Calu3 (cell line): ENCODE measurements around the gene RBM38. TPM values are rescaled to one million over a fixed set of nuclear protein-coding genes. Genes with fewer than 3 reads are reported as not detected.

ENCODE experiments used
- BruUV-seq: library from RNA; stranded (reverse); fragments of 400-500 nt; replicated peaks from 2 replicates; lab custom pipeline; 2021; lab: Mats Ljungman, UMichigan
- CTCF ChIA-PET: fragments of 300-600 bp; sonication (Branson Sonifier 250); formaldehyde crosslinking; loops from one replicate; lab custom pipeline; 2022; ENCODE audit warnings: antibody characterized with exemption; lab: Charles Lee
- DNase-seq: peaks from one replicate; pipeline ENCODE4 v3.0.0; 2022
- H3K27ac Mint-ChIP-seq: one replicate; pipeline ENCODE4 v1.8.0; 2022; ENCODE audit warnings: mixed read lengths; ENCODE audit not compliant: unreplicated experiment
- H3K27me3 Mint-ChIP-seq: one replicate; pipeline ENCODE4 v1.8.0; 2022; ENCODE audit warnings: mixed read lengths; ENCODE audit not compliant: unreplicated experiment
- H3K36me3 Mint-ChIP-seq: one replicate; pipeline ENCODE4 v1.8.0; 2022; ENCODE audit warnings: mild to moderate bottlenecking, moderate library complexity, mixed read lengths; ENCODE audit not compliant: insufficient read depth, unreplicated experiment
- H3K4me1 Mint-ChIP-seq: one replicate; pipeline ENCODE4 v1.8.0; 2022; ENCODE audit warnings: mild to moderate bottlenecking, low read depth, mixed read lengths; ENCODE audit not compliant: unreplicated experiment
- H3K4me3 Mint-ChIP-seq: one replicate; pipeline ENCODE4 v1.8.0; 2022; ENCODE audit warnings: mild to moderate bottlenecking, low read depth, moderate library complexity, mixed read lengths; ENCODE audit not compliant: unreplicated experiment
- H3K9me3 Mint-ChIP-seq: one replicate; pipeline ENCODE4 v1.8.0; 2022; ENCODE audit warnings: low read depth, mixed read lengths; ENCODE audit not compliant: unreplicated experiment
- intact Hi-C: fragments of 100-400 bp; cut with micrococcal nuclease; formaldehyde crosslinking; loops from one replicate; pipeline ENCODE4 v1.10.0; 2022; ENCODE audit not compliant: unreplicated experiment
- total RNA-seq: library from RNA; stranded (reverse); gene quantifications from 2 replicates; pipeline ENCODE4 v1.2.3, GENCODE V29; 2022
- TF ChIP-seq, protein P1 (sequence below): fragments of 200-600 bp; IDR thresholded peaks from one replicate; pipeline ENCODE4 v1.8.0; 2022; ENCODE audit warnings: antibody characterized with exemption; ENCODE audit not compliant: unreplicated experiment

The RBM38 gene
- total RNA-seq, 1 experiment from 2014 or later, result 29.5 TPM

DNA sequence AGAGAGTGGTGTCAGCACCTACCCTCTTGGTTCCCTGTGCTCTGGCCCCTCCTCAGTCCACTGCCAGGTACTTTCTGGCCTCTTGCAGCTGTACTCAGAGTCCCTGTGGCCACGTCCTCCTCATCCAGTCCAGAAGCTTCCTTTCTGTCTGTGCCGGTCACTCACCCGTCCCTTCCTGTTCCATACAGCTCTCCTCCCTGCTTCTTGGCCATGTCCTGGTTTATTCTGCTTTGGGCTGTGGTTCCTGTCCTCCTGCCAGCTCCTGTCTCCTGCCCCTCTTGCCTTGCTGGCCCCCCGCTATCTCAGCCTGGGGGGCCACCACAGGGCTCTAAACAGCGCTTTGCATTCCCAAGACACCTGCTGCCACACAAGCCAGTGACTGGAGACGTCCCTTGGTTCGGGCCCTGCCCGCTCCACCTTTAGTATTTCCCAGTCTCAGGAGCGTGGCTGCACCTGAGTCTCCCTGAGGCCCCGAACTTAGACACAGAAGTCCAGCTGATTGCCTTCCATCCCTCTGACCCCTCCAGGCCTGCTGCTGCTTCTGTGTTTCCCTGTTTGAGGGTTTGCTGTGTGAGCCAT lies 15.5 kb upstream of the RBM38 start:
- no peaks in the 10 kb centered on the region for H3K9me3 Mint-ChIP-seq
- CTCF ChIA-PET, result no interaction called here
- no peak overlapping the region for H3K4me3 Mint-ChIP-seq
- intact Hi-C loops, result no loop called here
- H3K4me1 Mint-ChIP-seq, result no peaks in the 10 kb centered on the region
- no peaks in the 10 kb centered on the region for H3K27me3 Mint-ChIP-seq
- TF ChIP-seq, protein P1, sequence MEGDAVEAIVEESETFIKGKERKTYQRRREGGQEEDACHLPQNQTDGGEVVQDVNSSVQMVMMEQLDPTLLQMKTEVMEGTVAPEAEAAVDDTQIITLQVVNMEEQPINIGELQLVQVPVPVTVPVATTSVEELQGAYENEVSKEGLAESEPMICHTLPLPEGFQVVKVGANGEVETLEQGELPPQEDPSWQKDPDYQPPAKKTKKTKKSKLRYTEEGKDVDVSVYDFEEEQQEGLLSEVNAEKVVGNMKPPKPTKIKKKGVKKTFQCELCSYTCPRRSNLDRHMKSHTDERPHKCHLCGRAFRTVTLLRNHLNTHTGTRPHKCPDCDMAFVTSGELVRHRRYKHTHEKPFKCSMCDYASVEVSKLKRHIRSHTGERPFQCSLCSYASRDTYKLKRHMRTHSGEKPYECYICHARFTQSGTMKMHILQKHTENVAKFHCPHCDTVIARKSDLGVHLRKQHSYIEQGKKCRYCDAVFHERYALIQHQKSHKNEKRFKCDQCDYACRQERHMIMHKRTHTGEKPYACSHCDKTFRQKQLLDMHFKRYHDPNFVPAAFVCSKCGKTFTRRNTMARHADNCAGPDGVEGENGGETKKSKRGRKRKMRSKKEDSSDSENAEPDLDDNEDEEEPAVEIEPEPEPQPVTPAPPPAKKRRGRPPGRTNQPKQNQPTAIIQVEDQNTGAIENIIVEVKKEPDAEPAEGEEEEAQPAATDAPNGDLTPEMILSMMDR, result no peak
- no peak overlapping the region for H3K27ac Mint-ChIP-seq
- BruUV-seq, result no TSS peak
- peaks cover 66% of the 10 kb centered on the region for H3K36me3 Mint-ChIP-seq
- no peak for DNase-seq

DNA sequence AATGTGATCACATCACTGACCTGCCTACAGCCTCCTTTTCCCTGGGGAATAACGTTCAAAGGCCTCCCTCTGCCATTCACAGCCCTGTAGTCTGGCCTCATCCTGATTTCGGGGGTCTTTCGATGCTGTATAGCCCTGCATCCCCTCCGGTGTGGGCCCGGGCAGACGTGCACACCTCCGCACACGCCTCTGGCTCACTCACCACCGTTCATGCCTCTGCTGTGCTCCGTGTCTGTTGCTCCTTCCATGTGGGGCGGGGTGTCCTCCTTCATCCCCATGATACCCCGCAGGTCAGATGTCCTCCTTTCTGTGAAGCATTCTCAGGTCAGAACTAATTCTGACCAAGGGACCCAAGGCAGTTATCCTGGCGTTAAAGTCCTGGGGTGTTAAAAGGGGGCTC lies 13.8 kb upstream of the RBM38 start:
- BruUV-seq, result no TSS peak
- CTCF ChIA-PET, result no interaction called here
- Mint-ChIP-seq H3K4me3 (no peak overlapping the region), H3K9me3 (no peaks in the 10 kb centered on the region), H3K27ac (no peak overlapping the region), H3K4me1 (no peaks in the 10 kb centered on the region), H3K36me3 (peaks cover 57% of the 10 kb centered on the region), H3K27me3 (no peaks in the 10 kb centered on the region)
- DNase-seq, result no peak
- TF ChIP-seq, protein P1, result no peak
- intact Hi-C loops, result no loop called here

DNA sequence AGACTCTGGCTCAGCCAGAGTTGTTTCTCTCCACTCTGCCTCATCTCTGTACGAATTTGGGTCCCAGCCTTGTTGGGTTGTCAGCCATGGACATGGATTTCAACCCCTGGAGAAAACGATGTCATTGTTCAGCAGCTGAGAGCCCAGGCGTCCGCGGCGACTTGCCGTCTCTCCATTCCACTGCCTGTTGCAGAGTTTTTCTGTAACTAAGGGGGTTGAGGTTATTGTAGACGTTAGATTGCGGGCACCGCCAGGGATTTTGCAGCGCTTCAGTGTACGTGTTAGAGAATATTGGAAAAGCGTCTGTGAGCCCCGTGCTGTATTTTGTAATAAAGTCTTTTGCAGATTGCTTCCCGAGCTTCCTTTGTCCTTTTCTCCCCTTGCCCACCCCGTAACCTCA lies 13.1 kb upstream of the RBM38 start:
- Mint-ChIP-seq H3K4me1 (no peaks in the 10 kb centered on the region), H3K4me3 (no peak overlapping the region), H3K27me3 (no peaks in the 10 kb centered on the region), H3K36me3 (peaks cover 55% of the 10 kb centered on the region), H3K27ac (no peak overlapping the region), H3K9me3 (no peaks in the 10 kb centered on the region)
- TF ChIP-seq, protein P1, result no peak
- intact Hi-C loops, result no loop called here
- BruUV-seq, result no TSS peak
- DNase-seq, result no peak
- CTCF ChIA-PET, result no interaction called here

DNA sequence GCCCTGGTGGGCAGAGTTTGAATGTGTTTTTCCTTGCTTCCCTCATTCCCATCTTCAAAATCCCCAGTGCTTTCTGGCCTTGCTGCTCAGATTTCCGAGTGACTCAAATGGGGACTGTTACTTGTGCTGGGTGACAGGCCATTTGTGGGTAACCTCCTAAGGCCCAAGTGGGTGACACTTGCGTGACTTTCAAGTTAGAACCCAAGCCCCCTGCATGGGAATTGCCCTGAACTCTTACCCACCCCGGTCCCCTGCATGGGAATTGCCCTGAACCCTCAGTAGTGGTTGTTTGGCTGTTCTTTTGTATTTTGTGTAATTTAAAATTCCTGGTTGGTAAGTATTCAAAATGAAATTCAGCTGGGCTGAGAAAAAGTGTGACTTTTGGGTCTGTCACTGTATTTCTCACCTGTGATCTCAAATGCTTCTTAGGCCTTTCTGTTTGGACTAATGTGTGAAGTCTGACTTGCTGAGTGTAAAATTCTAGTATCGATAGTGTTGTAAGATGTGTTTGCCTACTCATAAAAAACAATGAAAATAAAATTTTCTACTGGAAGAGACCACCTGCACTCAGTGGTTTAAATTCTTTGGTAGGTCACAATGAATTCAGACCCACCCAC lies 12.4 kb upstream of the RBM38 start:
- BruUV-seq, result no TSS peak
- no peaks in the 10 kb centered on the region for H3K9me3 Mint-ChIP-seq
- H3K27ac Mint-ChIP-seq, result no peak overlapping the region
- H3K4me1 Mint-ChIP-seq, result no peaks in the 10 kb centered on the region
- H3K27me3 Mint-ChIP-seq, result no peaks in the 10 kb centered on the region
- TF ChIP-seq, protein P1, result no peak
- H3K4me3 Mint-ChIP-seq, result no peak overlapping the region
- H3K36me3 Mint-ChIP-seq, result peaks cover 49% of the 10 kb centered on the region
- intact Hi-C loops, result no loop called here
- DNase-seq, result no peak
- CTCF ChIA-PET, result no interaction called here
